ENCODE measurements around the gene PCDH15.

The PCDH15 gene

DNA sequence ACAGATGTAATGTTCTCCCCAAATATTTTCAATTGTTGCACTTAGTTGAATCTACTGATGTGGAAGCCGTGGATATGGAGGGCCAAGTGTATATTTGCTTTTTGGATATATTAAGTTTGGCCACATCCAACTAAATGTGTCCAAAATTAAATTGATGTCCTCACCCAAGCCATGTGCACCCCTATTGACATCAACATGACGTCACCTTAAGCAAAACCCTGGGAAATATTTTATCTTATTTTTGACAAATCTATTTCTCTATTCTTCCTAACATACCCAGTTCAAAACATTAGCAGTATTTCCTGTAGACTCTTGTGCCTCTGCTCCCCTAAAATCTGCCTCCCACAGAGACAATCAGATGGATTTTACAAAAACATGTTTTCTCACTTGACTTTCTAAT, 652.5 kb downstream of the PCDH15 start:
- in situ Hi-C loops (cut with HindIII; ENCODE audit: low sequenced_read_pairs) = no loop called here

DNA sequence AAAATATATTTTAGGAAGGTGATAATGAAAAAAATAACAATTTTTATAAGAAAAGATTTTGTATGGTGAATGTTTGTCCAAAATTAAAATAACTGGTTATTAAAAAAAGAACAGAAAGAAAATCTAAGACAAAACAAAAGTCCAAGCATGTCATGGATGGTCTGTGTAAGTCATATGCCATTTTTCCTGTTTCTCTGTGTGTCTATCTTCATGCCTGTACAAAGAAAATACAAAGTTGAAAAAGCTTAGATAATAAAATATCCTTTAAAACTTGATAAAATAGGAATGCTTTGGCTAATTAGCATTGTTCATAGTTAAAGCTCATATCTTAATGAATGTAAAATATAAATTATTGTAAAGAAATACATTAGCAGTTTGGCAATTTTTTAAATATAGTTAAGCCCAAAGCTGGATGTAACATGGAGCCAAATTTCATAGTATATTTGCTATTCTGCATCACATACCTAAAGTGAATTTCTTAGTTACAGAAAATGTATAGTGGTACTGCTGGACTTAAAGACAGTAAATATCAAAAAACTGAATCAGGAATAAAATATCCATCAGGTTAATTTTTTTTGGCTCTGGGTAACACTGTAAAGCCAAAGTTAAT, 661.1 kb downstream of the PCDH15 start:
- in situ Hi-C loops (cut with HindIII; ENCODE audit: low sequenced_read_pairs) = no loop called here

- in situ Hi-C loops (cut with HindIII; ENCODE audit: low sequenced_read_pairs) = no loop called here
Observed at GRCh38 chr10:54137396-54137795, 663.6 kb downstream of the PCDH15 start.

DNA sequence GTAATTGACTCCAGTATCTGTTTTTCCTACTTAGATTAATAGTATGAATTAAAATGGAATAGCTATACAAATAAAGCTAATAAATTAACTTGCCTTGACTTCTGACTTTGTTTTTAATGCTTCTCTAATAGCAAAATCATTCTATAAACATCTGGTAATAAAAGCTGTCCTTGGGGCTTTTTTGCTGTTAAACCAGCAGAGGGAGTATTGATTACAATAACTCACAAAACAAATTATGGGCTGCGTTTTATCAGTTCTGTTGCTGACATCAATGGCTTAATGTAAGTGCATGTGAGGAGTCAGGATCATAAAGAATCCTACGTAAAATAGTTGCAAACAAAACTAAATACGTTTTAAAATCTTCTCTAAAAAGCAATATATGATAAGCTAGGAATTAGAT, 667.8 kb downstream of the PCDH15 start:
- in situ Hi-C loops (cut with HindIII; ENCODE audit: low sequenced_read_pairs) = no loop called here

- in situ Hi-C loops (cut with HindIII; ENCODE audit: low sequenced_read_pairs) = no loop called here
Observed at GRCh38 chr10:54131833-54132232, 669.2 kb downstream of the PCDH15 start.

DNA sequence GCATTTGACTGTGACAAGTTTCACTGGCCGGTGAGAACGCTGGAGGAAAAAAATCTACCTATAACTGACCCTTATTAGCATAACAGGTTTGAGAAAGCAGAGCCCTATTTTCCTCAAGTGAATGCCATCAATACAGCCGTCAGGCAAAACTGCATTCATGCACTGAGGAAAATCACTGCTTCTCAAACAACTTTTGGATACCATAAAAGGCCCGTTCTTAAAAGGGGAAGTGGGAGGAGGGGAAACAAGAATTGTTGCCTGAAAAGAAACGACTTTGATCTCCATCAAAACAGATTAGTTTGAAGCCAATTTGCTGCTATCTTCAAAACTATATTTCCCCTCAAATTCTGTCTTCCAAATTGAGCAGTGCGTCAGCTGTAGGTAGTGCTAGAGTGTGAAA, 670.6 kb downstream of the PCDH15 start:
- in situ Hi-C loops (cut with HindIII; ENCODE audit: low sequenced_read_pairs) = no loop called here

DNA sequence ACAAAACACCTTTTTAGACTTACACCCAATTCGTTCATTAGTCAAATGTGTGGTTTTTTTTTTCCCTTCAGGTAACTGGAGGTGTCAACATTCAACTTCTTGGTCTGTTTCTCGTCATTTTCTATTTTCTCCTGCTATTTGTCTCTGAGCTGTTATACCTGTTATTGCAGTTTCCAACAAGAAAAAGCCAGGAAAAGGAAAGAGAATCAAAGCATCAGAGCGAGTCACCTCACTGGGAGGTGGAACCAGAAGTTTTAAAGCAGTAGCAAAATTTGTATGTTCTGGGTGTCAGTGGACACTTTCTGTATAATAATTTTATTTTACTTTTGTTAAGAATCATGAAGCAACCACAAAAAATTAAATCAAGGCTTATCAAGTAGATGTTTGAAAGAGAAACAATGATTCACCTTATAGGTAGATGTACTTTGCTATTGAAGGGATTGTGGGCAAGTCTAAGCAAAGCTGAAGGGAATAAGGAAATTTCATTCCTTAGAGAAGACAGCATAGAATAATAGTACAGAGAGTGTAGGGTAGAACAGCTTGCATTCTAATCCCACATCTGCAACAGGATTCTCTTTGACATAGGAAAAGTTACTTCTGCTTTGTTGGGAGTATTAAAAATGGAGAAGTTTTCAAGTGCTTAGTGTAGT, 675.8 kb downstream of the PCDH15 start:
- in situ Hi-C loops (cut with HindIII; ENCODE audit: low sequenced_read_pairs) = no loop called here

DNA sequence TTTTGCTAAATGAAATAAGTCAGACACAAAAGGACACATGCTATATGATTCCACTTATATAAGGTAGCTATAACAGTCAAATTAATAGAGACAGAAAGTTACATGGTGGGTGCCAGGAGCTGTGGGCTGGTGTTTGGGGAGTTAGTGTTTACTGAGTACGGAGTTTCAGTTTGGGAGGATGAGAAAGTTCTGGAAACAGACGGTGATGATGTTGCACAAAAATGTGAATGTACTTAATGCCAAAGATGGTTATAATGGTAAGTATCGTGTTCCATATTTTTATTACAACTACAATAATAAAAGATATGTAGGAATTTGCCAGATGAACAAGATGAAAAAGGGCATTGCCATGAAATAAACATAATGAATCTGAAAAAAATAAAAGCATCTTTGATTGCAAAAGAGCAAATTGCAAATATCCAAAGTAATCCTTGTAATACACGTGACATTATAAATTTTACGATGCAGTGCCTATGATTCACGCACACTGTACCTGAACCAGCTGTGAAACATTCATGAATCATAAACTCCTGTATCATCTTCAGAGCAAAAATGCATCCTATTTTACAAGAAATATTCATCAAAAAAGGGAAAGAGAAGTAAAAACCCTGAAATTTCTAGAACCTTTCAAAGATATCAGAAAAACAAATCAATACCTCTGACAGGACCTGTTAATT, 676.7 kb downstream of the PCDH15 start:
- in situ Hi-C loops (cut with HindIII; ENCODE audit: low sequenced_read_pairs) = no loop called here

DNA sequence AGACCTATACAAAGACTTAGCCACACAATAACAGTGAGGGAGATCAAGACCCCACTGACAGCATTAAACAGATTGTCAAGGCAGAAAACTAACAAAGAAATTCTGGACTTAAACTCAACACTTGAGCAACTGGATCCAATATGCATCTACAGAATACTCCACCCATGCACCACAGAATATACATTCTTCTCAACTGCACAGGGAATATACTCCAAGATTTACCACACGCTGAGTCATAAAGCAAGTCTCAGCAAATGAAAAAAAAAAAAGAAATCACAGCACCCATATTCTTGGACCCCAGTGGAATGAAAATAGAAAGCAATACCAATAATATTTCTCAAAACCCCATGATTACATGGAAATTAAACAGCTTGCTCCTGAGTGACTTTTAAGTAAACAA, 680.2 kb downstream of the PCDH15 start:
- in situ Hi-C loops (cut with HindIII; ENCODE audit: low sequenced_read_pairs) = no loop called here

DNA sequence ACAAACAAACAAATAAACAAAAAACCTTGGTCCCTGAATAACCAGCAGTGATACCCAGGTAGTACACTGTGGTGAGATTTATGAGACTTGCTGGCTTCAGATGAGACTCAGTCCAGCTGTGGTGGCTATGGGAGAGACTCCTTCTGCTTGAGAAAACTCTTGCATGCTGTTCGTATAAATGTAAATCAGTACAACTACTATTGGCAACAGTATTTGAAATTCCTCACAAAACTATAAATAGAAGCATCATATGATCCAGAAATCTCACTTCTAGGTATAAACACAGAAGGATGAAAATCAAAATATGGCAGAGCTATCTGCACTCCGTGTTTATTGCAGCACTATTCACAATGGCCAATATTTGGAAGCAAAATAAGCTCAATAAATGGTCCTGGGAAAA, 692.1 kb downstream of the PCDH15 start:
- in situ Hi-C loops (cut with HindIII; ENCODE audit: low sequenced_read_pairs) = no loop called here

DNA sequence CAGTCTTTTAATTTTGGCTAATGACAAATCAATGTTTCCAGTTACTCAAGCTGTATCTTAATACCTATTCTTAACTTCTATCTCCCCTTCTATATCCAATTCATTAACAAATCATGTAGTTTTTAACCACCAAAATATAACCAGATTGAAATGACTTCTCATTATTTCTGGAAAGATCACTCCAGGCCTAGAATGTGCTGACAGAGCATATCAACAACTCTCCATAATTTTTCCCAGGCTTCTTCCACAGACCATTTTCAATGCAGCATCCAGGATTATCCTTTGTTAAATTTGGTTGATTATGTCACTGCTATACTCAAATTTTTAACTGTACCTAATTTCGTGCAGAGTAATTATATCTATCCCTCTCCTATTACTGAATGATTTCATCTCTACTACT, 704.1 kb downstream of the PCDH15 start:
- in situ Hi-C loops (cut with HindIII; ENCODE audit: low sequenced_read_pairs) = no loop called here

GRCh38 chr10:54094321-54094720, 706.7 kb downstream of the PCDH15 start:
- in situ Hi-C loops (cut with HindIII; ENCODE audit: low sequenced_read_pairs) = no loop called here

GRCh38 chr10:54091237-54091636, 709.8 kb downstream of the PCDH15 start:
- in situ Hi-C loops (cut with HindIII; ENCODE audit: low sequenced_read_pairs) = no loop called here

- in situ Hi-C loops (cut with HindIII; ENCODE audit: low sequenced_read_pairs) = no loop called here
Observed at GRCh38 chr10:54081950-54082349, 719.1 kb downstream of the PCDH15 start.

- in situ Hi-C loops (cut with HindIII; ENCODE audit: low sequenced_read_pairs) = no loop called here
Observed at GRCh38 chr10:54067361-54067760, 733.7 kb downstream of the PCDH15 start.

- in situ Hi-C loops (cut with HindIII; ENCODE audit: low sequenced_read_pairs) = no loop called here
Observed at GRCh38 chr10:54066646-54067045, 734.4 kb downstream of the PCDH15 start.

DNA sequence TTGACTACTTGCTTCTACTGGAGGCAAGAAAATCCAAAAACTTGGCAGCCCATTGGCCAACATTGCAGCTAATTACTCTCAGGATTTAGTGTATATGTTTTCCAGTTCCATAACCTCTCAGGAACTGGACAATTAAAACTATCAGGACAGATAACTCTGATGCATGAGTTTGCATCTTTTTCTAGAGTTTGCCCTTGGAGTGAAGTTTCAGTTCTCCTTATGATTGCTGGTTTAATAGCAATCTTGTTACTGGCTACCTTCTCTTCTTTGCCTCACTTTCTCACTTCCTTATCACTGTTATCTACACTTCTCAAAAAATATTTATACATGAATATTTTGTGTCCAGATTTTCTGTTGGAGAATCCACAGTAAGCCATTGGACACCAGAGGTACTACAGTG, 735.9 kb downstream of the PCDH15 start:
- in situ Hi-C loops (cut with HindIII; ENCODE audit: low sequenced_read_pairs) = no loop called here

GRCh38 chr10:54064215-54064614, 736.8 kb downstream of the PCDH15 start:
- in situ Hi-C loops (cut with HindIII; ENCODE audit: low sequenced_read_pairs) = no loop called here

- in situ Hi-C loops (cut with HindIII; ENCODE audit: low sequenced_read_pairs) = no loop called here
Observed at GRCh38 chr10:54063514-54063913, 737.5 kb downstream of the PCDH15 start.

DNA sequence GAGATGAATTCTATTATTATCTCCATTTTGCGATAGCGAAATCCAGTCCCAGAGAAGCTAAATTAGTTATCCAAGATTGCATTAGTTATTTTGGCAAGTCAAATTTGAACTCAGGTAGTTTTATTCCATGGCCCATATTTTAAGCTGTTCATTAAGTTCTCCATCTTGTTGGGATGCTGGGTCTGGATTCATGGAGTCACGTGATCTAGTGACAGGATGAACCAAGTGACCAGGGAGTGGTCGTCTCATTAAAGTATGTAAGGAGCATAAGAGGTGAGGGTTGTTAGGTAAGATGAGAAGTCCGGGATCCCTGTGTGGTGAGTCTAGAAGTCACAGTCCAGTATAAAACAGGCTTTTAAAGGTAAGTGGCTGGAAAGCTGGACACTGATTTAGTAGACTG, 740.5 kb downstream of the PCDH15 start:
- in situ Hi-C loops (cut with HindIII; ENCODE audit: low sequenced_read_pairs) = no loop called here

DNA sequence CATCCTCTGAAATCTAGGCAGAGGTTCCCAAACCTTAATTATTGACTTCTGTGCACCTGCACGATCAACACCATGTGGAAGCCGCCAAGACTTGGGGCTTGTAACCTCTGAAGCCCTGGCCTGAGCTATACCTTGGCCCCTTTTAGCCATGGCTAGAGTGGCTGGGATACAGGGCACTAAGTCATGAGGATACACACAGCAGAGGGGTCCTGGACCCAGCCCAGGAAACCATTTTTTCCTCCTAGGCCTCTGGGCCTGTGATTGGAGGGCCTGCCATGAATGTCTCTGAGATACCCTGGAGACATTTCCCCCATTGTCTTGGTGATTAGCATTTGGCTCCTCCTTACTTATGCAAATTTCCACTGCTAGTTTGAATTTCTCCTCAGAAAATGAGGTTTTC, 743.7 kb downstream of the PCDH15 start:
- in situ Hi-C loops (cut with HindIII; ENCODE audit: low sequenced_read_pairs) = no loop called here

- in situ Hi-C loops (cut with HindIII; ENCODE audit: low sequenced_read_pairs) = no loop called here
Observed at GRCh38 chr10:54026340-54026739, 774.7 kb downstream of the PCDH15 start.

Data from DLD1 (cell line).